NT2/D1 (cell line): ENCODE results near the gene ABL1.

Experiments
- DNase-seq: peaks from one replicate; pipeline ENCODE4 v3.0.0-alpha.2; 2011; ENCODE audit warnings: low read depth, low spot score
- H3K27me3 ChIP-seq: 2 replicates; pipeline ENCODE4 v1.6.0; 2011; ENCODE audit warnings: mild to moderate bottlenecking; ENCODE audit not compliant: insufficient read length, insufficient read depth
- H3K36me3 ChIP-seq: 2 replicates; pipeline ENCODE4 v1.6.1; 2011; ENCODE audit warnings: mild to moderate bottlenecking, low read length, mixed read lengths; ENCODE audit not compliant: insufficient read depth, insufficient read length
- H3K4me1 ChIP-seq: 2 replicates; pipeline ENCODE4 v1.5.1; 2011; ENCODE audit not compliant: insufficient read depth, insufficient read length
- H3K4me3 ChIP-seq: 2 replicates; pipeline ENCODE4 v1.5.1; 2011; ENCODE audit warnings: low read depth; ENCODE audit not compliant: insufficient read length
- H3K9ac ChIP-seq: 2 replicates; pipeline ENCODE4 v1.6.0; 2011; ENCODE audit warnings: low read depth; ENCODE audit not compliant: insufficient read length
- H3K9me3 ChIP-seq: 2 replicates; pipeline ENCODE4 v1.5.1; 2011; ENCODE audit warnings: mild to moderate bottlenecking, low read length; ENCODE audit not compliant: insufficient read depth
- SUZ12 ChIP-seq: IDR thresholded peaks from 2 replicates; pipeline ENCODE4 v1.6.1; 2011; ENCODE audit not compliant: insufficient read length, insufficient read depth; ENCODE audit errors: extremely low read depth
- YY1 ChIP-seq: IDR thresholded peaks from 2 replicates; pipeline ENCODE4 v1.6.1; 2011; ENCODE audit not compliant: insufficient read length, insufficient read depth
- ZNF274 ChIP-seq: IDR thresholded peaks from 2 replicates; pipeline ENCODE4 v1.6.1; 2011; ENCODE audit warnings: mild to moderate bottlenecking, low read depth, low read length

The ABL1 gene

DNA sequence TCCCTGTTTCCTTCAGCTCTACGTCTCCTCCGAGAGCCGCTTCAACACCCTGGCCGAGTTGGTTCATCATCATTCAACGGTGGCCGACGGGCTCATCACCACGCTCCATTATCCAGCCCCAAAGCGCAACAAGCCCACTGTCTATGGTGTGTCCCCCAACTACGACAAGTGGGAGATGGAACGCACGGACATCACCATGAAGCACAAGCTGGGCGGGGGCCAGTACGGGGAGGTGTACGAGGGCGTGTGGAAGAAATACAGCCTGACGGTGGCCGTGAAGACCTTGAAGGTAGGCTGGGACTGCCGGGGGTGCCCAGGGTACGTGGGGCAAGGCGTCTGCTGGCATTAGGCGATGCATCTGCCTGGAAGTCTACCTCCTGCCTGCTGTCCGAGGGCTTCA, 27.7 kb downstream of the ABL1 start:
- no peak overlapping the region for H3K4me3 ChIP-seq
- peak overlapping the region; percentile 5 for H3K9ac ChIP-seq
- no peaks in the 10 kb centered on the region for H3K27me3 ChIP-seq
- no peaks in the 10 kb centered on the region for H3K9me3 ChIP-seq
- peaks cover 8% of the 10 kb centered on the region for H3K4me1 ChIP-seq
- TF ChIP-seq YY1 = no peak
- no peak for TF ChIP-seq SUZ12
- no peak for TF ChIP-seq ZNF274
- DNase-seq = no peak
- H3K36me3 ChIP-seq = peaks cover 88% of the 10 kb centered on the region

DNA sequence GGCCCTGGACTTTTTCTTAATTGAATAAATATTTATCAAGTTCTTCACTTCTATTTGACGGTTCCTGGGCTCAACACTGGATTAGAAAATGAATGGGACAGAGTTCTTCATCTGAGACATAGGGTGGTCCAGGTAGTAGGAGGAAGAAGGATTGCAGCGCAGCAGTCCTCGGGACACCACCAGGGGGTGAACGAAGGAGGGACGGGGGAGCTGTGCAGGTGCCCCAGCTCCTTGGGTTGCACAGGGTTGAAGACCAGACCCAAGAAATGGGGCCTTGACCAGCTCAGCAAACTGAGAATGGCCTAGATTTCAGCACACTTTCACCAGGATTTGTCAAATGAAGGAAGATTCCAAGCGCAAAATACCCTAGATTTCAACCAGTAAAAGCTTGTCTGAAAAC, 29.5 kb downstream of the ABL1 start:
- no peaks in the 10 kb centered on the region for H3K9me3 ChIP-seq
- H3K36me3 ChIP-seq = peaks cover 90% of the 10 kb centered on the region
- no peaks in the 10 kb centered on the region for H3K4me1 ChIP-seq
- H3K4me3 ChIP-seq = no peak overlapping the region
- no peaks in the 10 kb centered on the region for H3K27me3 ChIP-seq
- TF ChIP-seq YY1 (no peak), ZNF274 (no peak), SUZ12 (no peak)
- no peak for DNase-seq
- no peak overlapping the region for H3K9ac ChIP-seq

DNA sequence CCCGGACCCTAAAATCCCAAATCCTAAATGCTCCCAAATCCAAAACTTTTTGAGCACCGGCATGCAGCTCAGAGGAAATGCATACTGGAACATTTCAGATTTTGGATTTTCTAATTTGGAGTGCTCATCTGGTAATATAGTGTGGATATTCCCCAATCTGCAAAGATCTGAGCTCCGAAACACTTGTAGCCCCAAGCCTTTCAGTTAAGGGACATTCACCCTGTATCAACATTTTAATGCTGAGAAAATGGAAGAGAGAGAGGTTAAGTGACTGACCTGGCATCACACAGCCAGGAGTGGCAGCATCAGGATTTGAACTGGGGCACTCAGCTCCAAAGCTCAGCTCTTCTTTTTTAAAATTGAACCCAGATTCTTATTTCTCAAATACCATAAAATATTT, 30.9 kb downstream of the ABL1 start:
- Histone ChIP-seq H3K36me3 (peaks cover 87% of the 10 kb centered on the region), H3K27me3 (no peaks in the 10 kb centered on the region), H3K4me3 (no peak overlapping the region), H3K9me3 (no peaks in the 10 kb centered on the region), H3K9ac (no peak overlapping the region), H3K4me1 (no peaks in the 10 kb centered on the region)
- TF ChIP-seq ZNF274 (no peak), YY1 (no peak), SUZ12 (no peak)
- DNase-seq = no peak

DNA sequence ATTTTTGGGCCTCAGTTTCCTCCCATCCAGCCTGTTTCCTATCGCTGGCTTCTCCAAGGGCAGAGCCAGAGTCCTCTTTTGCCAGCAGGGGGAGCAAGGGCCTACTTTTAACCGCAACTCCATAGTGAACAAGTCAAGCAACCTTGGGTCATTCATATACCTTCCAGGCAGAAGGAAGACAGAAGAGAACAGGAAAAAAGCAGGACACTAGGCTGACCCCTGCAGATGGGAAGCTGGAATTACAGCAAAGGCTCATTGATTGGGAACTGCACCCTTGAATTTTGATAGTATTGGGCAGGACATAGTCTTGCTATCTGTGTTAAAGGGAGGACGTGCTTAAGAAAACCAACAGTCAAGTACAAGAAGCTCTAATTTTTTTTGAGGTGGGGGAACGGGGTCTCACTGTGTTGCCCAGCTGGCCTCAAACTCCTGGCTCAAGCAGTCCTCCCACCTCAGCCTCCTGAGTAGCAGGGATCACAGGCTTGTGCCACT, 31.5 kb downstream of the ABL1 start:
- Histone ChIP-seq H3K4me1 (no peaks in the 10 kb centered on the region), H3K9ac (no peak overlapping the region), H3K27me3 (no peaks in the 10 kb centered on the region), H3K4me3 (no peak overlapping the region), H3K36me3 (peaks cover 88% of the 10 kb centered on the region), H3K9me3 (no peaks in the 10 kb centered on the region)
- TF ChIP-seq ZNF274 (no peak), SUZ12 (no peak), YY1 (no peak)
- DNase-seq = peak; percentile 91

DNA sequence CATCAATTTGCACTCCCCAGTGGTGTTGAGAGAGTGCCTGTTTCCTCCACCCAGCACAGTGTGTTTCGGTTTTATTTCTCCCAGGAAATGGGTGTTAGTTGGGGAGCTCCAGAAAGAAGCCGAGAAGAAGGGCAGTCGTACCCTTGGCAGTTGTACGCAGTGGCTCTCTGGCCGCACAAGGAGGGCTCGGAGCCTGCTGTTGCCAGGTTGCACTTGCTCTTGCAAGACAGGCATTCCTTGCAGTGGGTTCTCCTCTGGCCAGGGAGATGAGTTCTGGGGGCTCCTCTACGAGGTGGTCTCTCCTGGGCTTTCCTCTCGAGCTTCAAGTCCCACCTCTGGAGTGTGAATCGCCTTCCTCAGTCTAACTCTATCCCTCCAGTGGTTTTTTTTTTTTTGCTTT, 32.5 kb downstream of the ABL1 start:
- H3K9ac ChIP-seq = no peak overlapping the region
- H3K9me3 ChIP-seq = no peaks in the 10 kb centered on the region
- H3K27me3 ChIP-seq = no peaks in the 10 kb centered on the region
- no peak overlapping the region for H3K4me3 ChIP-seq
- H3K36me3 ChIP-seq = peaks cover 89% of the 10 kb centered on the region
- H3K4me1 ChIP-seq = no peaks in the 10 kb centered on the region
- no peak for DNase-seq
- TF ChIP-seq ZNF274 = no peak
- TF ChIP-seq YY1 = no peak

DNA sequence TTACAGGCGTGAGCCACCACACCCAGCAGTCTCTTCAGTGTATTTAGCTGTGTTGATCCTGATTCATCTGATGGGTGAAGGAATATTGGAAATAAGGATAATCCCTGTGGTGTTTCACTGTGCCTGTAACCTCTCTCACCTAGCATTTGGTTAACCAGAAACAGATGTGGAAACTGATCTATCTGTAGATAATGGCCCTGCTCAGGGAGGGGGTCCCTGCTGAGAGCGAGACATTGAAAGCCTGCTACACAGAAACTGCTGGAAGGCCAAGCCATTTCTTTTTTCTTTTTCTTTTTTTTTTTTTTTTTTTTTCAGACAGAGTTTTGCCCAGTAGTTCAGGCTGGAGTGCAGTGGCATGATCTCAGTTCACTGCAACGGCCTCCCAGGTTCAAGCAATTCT, 33.2 kb downstream of the ABL1 start:
- H3K9ac ChIP-seq = no peak overlapping the region
- H3K9me3 ChIP-seq = no peaks in the 10 kb centered on the region
- TF ChIP-seq YY1 (no peak), SUZ12 (no peak), ZNF274 (no peak)
- H3K4me1 ChIP-seq = no peaks in the 10 kb centered on the region
- peaks cover 89% of the 10 kb centered on the region for H3K36me3 ChIP-seq
- H3K4me3 ChIP-seq = no peak overlapping the region
- no peaks in the 10 kb centered on the region for H3K27me3 ChIP-seq
- no peak for DNase-seq

DNA sequence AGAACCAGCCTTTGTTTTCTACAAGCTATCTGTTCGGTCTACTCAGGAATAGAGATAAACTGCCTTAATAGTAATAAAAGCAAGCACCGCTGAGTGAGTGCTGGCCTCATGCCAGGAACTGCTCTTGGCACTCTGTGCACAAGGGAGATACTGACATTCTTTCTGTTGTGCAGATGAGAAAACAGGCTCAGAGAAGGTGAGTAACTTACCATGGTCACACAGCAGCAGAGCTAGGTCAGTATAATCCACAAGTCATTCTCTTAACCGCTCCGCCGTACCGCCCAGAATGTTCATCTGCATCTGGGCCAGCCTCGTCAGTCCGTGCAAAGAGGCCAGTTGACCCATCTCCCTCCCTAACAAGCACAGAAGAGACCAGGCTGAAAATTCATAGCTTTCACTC, 34.2 kb downstream of the ABL1 start:
- Histone ChIP-seq H3K36me3 (peaks cover 89% of the 10 kb centered on the region), H3K4me1 (no peaks in the 10 kb centered on the region), H3K27me3 (no peaks in the 10 kb centered on the region), H3K4me3 (no peak overlapping the region), H3K9me3 (no peaks in the 10 kb centered on the region), H3K9ac (no peak overlapping the region)
- DNase-seq = no peak
- no peak for TF ChIP-seq SUZ12
- no peak for TF ChIP-seq YY1
- TF ChIP-seq ZNF274 = no peak
